UCSD-AML1 (cell line): ENCODE data around the gene PDZD2.

ENCODE experiments used
- DNase-seq: peaks from one replicate; lab custom pipeline; 2025; ENCODE audit not compliant: unreplicated experiment; lab: John Stamatoyannopoulos, UW

Gene PDZD2

DNA sequence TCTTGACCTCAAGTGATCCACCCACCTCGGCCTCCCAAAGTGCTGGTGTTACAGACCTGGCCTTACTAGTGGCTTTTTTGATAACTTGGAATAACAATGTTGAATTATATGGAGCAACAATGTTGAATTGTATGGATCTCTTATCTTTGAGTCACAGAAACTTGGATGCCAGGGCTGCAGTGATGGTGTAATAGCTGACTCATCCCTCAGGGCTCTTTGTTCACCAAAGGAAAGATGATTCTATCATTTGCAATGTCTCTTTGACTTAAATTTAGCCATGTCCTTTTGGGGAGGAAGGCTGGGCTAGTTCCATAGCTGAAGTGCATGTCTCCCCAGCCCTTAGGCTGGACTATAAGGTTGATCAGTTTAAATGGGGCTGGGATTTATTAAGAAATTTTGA lies 172.3 kb downstream of the PDZD2 start:
- DNase-seq, result no peak

GRCh38 chr5:31815376-31815775 lies 176.4 kb downstream of the PDZD2 start:
- no peak for DNase-seq

DNA sequence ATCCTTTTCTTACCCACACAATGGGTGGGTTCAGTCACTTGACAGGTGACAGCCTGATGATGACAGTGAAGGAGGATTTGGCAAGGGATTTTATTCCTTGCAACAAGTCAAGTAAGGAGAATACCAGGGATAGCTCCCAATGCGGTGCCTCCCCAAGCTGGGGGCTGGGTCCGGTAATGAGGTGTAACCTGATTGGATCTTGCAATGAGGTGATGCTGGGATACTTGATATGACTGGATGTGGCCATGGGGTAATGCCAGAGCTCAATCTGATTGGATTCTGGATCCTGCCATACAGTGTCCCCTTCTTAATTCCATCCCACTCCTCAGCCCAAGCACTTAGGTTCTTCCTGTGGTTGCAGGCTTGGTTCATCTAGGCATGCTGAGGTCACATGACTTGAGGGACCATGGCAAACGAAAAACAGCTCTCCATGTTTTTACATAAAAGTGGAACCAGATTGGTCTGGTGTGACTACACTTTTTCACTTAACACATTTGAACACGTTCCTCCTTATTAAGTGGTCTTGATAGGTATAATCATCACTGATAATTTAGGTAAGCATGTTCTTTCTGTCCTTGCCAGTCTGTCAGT lies 181.1 kb downstream of the PDZD2 start:
- no peak for DNase-seq

- DNase-seq, result no peak
These were observed 184.5 kb downstream of the PDZD2 start for GRCh38 chr5:31823472-31823871.

DNA sequence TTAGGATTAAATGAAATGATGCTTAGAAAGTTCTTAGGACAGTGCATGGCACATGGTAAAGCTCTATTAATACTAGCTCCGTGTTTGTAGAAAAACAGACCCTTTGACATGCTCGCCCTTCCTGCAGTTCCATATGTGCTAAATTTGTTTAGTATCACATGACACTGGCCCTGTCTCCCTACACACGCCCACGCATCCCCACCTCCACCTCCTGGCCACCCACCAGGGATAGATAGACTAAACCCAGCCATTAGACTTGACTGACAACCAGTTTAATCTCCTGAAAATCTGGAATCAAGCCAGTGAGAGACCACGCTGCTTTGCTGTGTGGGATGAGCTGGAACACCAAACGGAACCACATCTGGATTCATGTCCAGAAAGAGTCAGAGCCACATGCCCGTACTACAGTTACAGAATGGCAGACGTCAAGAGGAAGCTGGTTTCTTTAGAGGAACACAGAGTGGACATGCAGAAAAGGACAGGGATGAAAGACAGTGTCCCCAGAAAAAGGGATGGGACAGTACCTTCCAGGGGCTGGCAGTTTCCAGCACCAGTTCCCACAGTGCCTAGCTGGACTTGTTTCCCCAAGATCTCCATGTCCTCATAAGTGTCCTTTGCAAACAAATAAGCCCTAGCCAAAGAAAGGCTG lies 186.1 kb downstream of the PDZD2 start:
- DNase-seq, result peak; percentile 26

- DNase-seq, result peak; percentile 26
These were observed 186.7 kb downstream of the PDZD2 start for GRCh38 chr5:31825518-31826068.

- DNase-seq, result no peak
These were observed 188.9 kb downstream of the PDZD2 start for GRCh38 chr5:31827867-31828266.

DNA sequence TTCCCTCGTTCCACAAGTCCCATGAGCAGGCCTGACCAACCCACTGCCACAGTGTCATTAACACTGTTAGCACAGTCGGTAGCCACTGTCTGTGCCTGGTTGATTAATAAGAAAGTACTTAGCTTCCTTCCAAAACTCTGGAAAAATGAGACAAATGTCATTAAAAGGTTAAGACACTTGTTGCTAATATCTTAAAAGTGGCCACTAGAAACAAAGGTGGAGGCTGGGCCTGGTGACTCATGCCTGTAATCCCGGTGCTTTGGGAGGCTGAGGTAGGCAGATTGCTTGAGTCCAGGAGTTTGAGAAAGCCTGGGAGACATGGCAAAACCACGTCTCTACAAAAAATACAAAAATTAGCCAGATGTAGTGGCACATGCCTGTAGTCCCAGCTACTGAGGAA lies 194.0 kb downstream of the PDZD2 start:
- DNase-seq, result no peak

DNA sequence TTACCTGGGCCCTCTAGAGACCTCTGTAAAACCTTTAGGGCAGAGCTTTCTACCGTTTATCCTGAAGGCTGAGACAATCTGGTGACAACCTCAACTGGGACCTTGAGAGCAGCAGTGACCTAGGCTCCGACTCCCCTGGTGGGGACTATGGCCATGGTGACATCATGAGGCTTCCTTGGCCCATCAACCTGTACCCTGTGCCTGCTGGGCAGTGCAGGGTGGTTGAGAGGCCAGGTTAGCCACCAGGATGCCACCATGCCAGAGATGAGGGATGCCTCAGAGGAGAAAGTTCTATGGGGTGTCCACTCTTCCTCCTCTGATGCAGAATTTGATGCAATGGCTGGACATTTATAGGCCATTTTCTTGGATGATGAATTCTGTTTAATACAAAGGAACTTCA lies 194.8 kb downstream of the PDZD2 start:
- no peak for DNase-seq

DNA sequence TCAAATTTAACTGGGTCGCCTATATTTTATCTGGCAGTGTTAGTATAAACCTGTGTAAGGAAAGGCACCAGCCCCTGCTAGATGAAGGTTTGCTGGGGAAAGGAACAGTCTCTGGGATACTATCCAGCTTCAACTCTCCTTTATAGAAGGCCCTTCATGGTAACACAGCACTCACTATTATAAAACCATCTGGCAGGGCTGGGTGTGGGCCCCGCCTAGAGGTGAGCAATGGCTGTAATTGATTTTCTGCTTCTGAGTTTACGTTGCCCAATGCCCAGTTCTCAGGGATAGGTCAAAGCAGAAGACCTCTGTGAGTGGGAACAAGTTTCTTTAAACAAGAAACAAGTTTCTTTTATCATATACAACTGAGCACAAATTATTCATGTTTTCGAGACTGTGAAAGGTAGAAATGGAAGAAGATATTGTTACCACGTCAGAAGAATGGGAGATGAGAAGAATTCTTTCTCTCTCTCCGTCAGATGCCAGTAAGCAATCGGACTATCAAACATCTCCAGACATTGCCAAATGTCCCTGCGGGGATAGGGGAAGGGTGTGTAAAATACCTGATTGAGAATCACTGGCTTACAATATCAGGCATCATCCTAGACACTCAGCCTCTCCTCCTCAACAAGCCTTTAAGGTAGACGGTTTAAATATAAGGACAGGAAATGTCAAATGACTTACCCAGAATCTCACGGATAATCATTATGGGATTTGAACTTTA lies 205.9 kb downstream of the PDZD2 start:
- no peak for DNase-seq

DNA sequence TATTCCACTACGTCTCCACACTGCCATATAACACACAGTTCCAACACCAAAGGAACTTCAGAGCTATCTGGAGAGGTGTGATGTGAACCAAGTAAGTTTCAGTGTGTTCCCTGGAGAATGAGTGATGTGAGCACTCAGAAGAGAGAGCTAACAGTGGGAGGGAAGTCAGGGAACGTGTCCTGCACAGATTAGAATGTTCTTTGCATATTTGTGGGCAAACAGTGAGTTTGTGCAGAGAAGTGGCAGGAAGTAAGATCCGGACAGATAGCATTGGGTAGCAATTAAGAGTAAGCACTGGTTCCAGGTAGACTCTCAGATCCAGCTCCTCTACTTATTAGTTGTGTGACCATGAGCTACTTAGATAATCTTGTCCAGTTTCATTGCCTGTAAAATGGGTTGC lies 206.4 kb downstream of the PDZD2 start:
- DNase-seq, result no peak

GRCh38 chr5:31846934-31847333 lies 208.0 kb downstream of the PDZD2 start:
- no peak for DNase-seq

- DNase-seq, result no peak
These were observed 208.4 kb downstream of the PDZD2 start for GRCh38 chr5:31847354-31847753.

- no peak for DNase-seq
These were observed 212.2 kb downstream of the PDZD2 start for GRCh38 chr5:31850981-31851689.

DNA sequence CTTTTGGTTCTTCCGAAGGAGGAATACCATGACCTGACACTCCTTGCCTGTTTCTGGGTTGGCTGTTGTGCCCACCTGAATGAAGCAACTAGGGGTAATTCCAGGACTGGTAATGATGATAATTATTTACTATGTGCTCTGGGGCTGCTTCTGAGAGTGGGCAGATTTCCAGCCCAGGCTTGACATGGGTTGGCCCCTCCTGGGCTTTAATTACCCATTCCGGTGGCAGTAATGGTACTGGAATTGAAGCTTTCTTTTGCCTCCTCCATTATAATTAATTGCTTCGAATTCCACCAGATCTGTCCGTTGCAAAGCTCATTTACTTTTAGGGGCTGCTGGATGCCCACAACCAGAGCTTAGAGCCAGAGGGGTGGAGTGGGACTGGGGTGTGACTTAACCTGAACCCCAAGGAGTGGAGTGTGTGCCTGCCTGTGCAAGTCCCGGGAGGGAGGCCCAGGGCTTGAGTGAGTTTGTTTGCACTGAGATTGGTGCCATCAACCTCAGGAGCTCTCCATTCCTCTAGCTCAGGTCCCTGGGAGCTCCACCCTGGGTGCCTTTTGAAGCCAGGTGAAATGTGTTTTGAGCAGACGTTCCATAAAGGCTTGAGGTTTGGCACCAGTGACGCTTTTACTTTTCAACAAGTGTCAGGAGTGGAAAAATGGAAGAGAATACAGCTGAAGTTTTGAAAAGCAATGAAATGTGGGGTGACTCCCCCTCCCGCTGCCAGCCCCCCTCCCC lies 214.6 kb downstream of the PDZD2 start:
- DNase-seq, result no peak

DNA sequence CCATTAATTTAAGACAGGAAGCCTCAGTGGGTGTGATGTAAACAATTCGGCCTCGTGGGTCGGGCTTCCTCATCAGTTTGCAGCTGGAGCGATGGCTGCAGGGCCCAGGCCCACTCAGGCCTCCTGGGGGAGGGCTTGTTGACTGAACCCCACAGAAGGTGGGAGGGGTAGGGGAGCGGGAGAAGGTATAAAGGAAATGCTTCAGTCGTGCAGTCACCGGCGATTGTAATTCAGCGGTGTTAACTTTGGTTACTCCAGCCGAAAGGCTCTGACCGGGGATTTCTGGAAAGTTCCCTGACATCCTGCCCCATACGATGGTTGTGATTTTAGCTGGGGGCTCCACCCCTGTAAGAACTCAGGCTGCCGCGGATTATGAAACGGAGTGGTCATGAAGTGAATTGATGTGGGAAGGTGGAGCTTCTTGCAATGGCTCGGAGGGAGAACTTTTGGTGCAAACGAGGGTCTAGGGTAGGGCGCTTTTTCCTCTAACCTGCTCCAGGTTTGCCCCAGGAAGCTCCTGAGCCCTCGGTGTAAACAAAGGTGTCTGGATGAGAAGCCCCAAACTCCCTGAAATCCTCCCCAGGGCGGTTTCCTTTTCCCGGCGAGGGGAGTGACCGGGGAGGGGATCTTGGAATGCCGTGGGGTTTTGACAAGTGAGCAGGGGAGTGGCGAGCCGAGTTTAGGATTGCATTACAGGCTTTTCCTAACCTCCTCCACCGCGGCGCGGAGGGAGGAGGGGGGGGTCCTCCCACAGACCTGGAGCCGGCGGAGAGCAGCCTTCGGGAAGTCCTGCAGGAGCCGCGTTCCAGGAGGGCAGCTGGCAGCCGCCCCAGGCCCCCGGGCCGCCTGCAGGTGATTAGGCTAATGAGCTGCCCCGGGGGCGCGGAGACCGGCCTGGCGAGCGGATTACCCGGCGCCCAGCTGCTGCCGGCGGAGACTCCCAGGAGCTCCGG lies 215.5 kb downstream of the PDZD2 start:
- no peak for DNase-seq

DNA sequence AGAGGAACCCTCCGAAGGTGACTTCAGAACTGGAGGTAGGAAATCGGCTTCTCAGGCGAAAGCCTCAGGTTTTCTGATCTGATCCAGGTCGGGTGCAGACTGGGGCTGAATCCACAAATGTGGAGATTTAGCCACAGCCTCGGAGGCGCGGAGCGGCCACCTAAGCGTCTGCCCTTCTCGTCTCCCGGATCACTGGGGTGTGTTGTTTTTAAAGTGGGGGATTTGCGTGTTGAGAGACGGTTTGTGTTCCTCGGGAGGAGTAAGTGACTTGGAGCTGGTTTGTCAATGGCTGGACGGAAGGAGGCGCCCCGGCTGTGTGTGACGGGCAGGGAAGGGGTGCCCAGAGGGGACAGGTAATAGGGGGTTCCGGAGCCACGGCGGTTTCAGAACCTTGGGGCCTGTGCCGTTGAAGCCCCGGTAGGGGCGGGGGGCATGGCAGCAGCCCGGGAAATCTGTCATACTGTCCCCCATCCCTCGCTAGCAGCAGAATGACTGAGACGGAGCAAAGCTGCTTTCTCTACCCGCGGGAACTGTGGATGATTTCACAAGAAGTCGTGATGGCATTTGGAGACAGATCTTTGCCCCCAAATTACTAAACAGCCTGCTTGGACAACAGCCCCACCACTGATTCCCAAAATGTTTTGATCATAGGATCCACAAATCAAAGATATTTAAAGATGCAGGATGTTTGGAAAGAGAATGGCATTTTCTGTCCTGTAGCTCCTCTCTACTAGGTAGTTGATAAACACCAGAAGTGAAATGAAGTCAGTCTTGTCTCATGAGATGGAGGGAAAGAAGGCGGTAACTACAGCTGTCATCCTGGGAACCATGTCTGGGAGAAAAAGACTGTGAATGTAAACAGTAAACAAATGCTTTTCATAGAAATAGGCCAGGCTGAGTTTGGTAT lies 216.5 kb downstream of the PDZD2 start:
- no peak for DNase-seq

DNA sequence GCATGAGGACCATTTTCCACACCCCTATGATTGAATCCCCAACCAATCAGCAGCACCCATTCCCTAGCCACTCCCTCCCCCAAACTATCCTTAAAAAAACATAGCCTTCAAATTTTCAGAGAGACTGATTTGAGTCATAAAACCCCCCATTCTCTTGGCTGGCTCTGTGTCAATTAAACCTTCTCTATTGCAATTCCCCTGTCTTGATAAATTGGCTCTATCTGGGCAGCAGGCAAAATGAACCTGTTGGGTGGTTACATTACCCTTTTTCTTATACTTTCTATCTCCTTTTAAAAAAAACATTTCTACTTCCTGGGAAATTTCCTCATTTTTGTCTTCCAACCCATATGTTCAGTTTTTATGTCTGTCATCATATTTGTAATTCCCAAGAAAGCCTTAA lies 220.2 kb downstream of the PDZD2 start:
- no peak for DNase-seq

- no peak for DNase-seq
These were observed 221.3 kb downstream of the PDZD2 start for GRCh38 chr5:31860278-31860677.
